Subcutaneous adipose tissue (tissue), 4 donors: ENCODE results near the gene ABHD12B. TPM values are rescaled to one million over a fixed set of nuclear protein-coding genes. Genes with fewer than 3 reads are reported as not detected.

ENCODE experiments used
- total RNA-seq, 4 donors: library from RNA; depleted of rRNA; stranded (reverse); fragments of >200 nt; gene quantifications; one replicate each; pipeline ENCODE4 v1.1.0, GENCODE V29; 2016
- TF ChIP-seq, protein P1 (sequence below): fragments of 450-650 bp; IDR thresholded peaks from one replicate; pipeline ENCODE4 v1.5.1; 2016; ENCODE audit warnings: low read depth, mild to moderate bottlenecking, control low read depth, antibody characterized with exemption, moderate library complexity

The ABHD12B gene
- total RNA-seq, 4 donors from 2014 or later = not detected

DNA sequence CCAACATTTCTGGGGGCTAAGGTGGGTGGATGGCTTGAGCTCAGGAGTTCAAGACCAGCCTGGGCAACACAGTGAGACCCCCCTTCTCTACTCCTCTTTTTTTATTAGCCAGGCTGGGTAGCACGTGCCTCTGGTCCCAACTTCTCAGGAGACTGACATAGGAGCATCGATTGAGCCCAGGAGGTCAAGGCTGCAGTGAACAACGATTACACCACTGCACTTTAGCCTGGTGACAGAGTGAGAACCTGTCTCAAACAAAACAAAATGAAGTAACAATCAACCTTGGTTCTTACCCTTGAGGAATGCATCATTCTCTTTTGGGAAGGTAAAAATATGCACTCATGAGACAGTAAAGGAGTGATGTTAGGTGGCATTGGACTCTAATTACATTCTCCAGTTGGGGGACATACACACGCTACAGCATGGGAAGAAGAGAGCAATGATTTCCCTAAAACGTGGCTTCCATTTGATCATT lies 37.0 kb upstream of the ABHD12B start:
- TF ChIP-seq, protein P1, sequence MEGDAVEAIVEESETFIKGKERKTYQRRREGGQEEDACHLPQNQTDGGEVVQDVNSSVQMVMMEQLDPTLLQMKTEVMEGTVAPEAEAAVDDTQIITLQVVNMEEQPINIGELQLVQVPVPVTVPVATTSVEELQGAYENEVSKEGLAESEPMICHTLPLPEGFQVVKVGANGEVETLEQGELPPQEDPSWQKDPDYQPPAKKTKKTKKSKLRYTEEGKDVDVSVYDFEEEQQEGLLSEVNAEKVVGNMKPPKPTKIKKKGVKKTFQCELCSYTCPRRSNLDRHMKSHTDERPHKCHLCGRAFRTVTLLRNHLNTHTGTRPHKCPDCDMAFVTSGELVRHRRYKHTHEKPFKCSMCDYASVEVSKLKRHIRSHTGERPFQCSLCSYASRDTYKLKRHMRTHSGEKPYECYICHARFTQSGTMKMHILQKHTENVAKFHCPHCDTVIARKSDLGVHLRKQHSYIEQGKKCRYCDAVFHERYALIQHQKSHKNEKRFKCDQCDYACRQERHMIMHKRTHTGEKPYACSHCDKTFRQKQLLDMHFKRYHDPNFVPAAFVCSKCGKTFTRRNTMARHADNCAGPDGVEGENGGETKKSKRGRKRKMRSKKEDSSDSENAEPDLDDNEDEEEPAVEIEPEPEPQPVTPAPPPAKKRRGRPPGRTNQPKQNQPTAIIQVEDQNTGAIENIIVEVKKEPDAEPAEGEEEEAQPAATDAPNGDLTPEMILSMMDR = no peak

DNA sequence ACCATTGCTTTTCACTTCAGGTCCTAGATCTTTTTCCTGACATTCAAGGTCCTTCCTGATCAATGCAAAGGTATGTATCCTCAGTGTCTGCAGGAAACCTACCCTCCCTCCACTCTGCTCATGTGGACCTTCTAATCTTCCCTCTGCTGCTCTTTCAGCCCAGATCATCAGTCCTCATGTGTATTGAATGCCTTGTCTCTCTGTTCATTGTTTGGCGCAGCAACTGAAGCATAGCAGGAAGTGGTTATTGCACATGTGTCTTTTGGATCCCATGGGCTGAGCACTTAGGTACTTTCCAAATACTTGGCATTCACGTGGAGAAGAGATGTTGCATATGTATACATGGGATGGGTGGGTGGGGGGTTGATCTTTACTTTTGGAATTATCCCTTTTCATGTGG lies 36.6 kb upstream of the ABHD12B start:
- TF ChIP-seq, protein P1 = no peak

DNA sequence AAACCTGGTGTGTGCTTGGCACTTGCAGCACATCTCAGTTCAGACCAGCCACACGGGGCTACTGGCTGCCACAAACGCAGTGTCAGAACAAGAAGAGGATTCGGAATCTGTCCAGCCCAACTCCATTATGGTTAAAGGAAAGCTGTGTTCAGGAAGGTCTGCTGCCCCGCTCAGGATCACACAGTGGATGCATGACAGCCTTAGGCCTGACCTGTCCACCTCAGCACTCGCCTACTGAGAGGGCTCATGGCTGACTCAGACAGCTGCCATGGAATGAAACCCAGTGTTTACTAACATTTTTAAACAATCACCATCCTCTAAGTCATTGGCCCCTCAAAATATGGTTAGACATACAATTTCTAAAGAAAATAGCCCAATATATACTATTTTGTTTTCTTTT lies 35.3 kb upstream of the ABHD12B start:
- TF ChIP-seq, protein P1 = no peak

DNA sequence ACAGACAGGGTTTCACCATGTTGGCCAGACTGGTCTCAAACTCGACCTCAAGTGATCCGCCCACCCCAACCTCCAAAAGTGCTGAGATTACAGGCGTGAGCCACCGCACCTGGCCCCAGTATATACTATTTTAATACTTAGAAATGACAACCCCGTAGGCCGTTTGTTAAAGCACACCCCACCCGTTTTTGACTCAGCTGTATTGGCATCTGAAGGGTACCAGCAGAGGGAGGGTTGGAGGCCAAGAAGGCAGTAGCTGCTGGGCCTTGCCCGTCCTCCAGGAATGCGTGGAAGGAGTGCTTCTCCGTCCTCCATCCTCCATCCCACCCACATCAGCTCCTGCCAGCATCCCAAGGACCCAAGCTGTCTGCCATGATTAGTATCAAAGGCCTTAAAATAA lies 34.6 kb upstream of the ABHD12B start:
- TF ChIP-seq, protein P1 = no peak

DNA sequence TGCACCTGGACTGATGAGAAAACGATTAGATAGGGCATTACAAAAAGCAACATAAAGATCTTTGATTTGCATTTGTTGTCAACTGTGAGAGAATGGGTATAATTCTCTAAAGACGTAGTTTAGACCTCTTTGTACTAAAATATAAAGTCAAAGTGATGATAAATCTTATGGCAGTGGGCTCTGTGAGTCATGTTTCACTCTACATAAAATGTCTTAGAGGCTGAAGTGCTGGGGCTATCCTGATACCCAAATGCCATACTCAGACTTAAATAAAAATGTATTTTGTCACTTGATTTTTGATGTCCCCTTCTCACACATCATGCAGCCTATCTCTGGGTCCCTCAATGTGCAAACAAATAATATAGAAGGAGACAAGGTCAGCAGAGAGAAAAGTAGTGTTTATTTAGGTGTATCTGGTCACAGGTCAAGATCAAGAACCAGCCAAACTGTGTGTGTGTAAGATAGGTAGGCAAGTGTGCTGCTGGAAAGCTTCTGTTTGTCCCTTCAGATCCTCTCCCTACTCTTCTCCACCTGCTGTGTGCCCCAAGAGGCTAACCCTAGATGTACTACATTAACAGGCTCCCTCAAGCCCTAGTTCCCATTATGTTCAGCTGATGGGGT lies 33.9 kb upstream of the ABHD12B start:
- TF ChIP-seq, protein P1 = no peak

DNA sequence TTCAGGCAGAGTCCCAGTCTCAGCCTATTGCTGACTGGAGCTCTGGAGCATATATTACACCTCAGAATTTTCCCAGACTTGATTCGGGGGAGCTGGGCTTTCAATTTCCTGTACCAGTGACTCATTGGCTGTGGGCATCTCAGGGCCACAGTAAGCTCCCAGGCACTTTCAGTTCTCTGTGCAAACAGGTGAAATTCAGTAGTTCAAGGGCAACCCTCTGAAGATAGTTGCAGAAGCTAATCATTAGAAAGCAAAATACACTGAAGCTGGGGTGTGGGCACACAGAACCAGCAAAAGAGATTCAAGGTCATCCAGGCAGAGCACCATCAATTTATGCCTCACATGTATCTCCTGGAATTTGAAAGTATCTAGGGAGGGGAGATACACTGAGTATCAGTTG lies 32.8 kb upstream of the ABHD12B start:
- TF ChIP-seq, protein P1 = no peak

DNA sequence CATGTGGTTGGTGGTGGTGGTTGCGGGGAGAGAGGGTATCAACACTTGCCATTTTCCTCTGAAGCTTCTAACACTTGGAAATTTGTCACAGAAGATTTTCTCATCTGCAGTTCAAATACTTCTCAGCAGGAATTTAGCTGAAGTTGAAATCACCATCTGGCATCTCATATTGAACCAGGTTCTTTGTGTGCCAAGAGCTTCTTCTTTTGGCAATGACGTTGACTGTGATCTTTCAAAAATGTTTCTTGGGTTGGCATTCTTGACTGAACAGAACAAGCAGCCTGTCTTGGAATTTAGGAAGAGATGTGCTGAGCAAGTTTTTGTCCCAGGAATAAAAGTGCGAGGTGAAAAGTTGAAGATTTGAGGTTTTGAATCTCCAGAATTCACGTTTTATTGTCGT lies 32.2 kb upstream of the ABHD12B start:
- TF ChIP-seq, protein P1 = no peak
